ENCODE measurements around the gene XRCC3.

XRCC3 gene

GRCh38 chr14:103715052-103716000 is at the start of gene XRCC3, which contains the start of gene ZFYVE21:
TSS of gene XRCC3 (minus strand) at chr14:103715451. CDS start at chr14:103711087, 4,364 bp downstream.
TSS of gene ZFYVE21 (plus strand) at chr14:103715810. CDS start at chr14:103715842, 32 bp downstream.
- peak; percentile 98 to 100 (median 99) for DNase-seq (ENCODE audit: low read depth in 3 of 3)

- no peak for DNase-seq (ENCODE audit: low read depth in 3 of 3)
Observed at GRCh38 chr14:103763730-103764488, 48.7 kb upstream of the XRCC3 start.

DNA sequence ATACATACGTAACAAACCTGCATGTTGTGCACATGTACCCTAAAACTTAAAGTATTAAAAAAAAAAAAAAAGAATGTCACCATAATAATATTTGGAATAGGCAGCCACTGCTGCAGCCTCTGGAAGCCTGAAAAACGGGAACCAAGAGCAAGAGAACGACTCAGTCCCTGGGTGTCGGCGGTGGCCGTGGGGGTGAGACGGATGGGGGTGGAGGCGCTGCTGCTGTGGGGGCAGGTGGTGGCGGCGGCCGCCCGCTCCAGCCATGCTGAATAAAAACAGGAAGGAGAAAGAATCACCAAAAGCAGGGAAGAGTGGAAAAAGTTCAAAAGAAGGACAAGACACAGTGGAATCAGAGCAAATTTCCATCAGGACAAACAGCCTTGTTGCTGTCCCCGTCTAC is 47.3 kb upstream of the XRCC3 start:
- no peak for DNase-seq (ENCODE audit: low read depth in 3 of 3)

DNA sequence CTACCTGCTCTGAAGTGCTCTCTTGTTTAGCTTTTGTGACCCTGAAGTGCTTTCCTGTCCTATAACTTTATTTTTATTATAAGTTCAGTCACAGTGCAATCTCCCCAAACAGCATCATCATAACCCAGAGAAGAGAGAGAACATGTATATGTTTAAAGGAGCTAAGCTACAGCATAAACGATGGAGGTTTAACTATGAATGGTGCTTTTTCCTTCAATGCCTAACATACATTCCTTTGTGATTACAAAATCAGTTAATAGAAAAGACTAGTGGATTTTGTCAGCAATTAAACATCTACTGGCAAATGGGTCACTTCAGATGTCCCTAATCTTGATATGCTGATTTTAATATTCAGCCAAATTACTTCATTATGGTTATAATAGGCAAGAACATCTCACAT is 46.8 kb upstream of the XRCC3 start:
- DNase-seq (ENCODE audit: low read depth in 3 of 3): no peak

DNA sequence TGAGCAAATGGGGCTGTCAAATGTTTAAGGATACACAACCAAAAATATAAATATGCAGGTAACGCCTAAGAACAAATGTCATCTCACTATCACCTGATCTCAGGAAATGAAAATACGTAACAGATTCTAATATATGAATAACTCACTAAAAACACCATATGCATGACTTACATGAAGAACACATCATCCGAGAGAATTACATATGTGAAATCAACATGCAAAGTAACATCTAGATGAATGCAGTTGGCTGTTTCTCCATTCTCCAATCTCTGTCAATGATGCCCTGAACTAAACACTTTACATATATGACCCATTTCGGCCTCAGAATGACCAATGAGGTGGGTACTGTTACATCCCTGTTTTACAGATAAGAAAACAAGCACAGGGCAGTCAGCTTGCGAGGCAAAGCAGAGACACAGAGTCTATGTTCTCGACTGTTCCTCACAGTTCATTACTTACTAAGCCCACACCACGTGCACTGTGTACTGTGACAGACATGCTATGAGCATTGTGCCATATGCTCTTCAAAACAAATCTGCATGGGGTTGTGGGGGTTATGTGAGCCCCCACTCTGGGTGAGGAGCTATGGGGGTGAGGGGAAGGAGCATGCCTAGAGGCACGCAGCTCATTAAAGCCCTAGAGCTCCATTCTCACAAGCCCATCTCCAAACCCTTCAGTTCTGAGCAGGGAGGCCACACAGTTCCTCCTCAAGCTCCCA is 43.0 kb upstream of the XRCC3 start:
- DNase-seq (ENCODE audit: low read depth in 3 of 3): no peak

DNA sequence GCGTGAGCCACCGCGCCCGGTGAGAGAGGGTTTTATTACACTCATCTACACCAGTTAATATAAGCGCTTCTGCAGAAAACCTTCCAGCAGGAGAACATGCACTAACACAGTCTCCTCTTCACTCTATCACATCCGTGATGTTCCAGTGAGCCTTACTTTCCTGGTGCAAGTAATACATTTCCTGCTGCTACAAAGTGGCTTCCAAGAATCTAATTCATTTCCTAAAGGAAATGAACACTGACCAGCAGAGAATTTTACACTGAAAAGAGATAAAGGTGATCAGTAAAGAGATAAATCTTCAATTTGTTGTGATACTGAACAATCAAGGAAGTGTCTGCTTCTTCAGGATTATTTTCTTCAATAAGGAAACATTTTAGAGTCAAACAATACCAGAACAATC is 39.8 kb upstream of the XRCC3 start:
- no peak for DNase-seq (ENCODE audit: low read depth in 3 of 3)

GRCh38 chr14:103753774-103754173 is 38.5 kb upstream of the XRCC3 start:
- no peak for DNase-seq (ENCODE audit: low read depth in 3 of 3)

GRCh38 chr14:103749860-103750259 is 34.6 kb upstream of the XRCC3 start:
- no peak for DNase-seq (ENCODE audit: low read depth in 3 of 3)

DNA sequence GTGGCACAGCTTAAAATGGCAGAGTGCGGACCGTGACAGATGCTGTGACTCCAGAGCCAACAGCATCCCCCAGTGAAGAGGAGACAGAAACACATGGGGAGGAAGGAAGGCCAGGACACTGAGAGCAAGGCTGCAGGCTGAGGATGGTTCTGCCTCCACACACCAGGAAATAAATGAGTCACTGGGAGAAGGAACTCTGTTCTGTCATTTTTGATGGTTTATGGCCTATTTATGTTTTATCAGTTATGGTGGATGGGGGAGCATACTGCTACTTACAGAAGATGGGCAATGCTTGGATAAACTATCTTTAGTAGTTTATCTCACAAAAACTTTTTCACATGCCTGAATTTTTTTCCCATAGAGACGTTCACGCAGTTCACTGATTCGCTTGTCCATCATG is 34.2 kb upstream of the XRCC3 start:
- no peak for DNase-seq (ENCODE audit: low read depth in 3 of 3)

- peak in 2 of 3 experiments; percentile 5 to 6 for DNase-seq (ENCODE audit: low read depth in 3 of 3)
Observed at GRCh38 chr14:103748534-103748857, 33.2 kb upstream of the XRCC3 start.

DNA sequence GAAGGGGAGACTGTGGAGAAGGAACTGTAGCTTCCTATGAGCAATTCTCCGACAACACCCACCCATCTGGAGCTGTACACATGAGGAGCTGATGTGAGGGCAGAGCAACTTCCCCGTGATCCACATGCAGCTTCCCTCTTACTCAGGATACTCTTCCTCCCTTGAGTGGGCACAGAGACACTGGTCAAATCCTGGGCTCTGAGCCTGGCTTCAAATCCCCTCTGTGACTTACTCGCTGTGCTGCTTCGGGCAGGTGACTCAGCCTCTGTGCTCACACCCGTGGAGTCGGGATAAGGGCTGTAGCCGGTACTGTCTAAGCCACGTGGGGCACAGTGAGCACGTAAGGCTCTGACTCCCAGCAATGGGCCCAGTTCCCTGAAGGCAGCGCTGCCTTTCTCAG is 31.4 kb upstream of the XRCC3 start:
- DNase-seq (ENCODE audit: low read depth in 3 of 3): no peak

DNA sequence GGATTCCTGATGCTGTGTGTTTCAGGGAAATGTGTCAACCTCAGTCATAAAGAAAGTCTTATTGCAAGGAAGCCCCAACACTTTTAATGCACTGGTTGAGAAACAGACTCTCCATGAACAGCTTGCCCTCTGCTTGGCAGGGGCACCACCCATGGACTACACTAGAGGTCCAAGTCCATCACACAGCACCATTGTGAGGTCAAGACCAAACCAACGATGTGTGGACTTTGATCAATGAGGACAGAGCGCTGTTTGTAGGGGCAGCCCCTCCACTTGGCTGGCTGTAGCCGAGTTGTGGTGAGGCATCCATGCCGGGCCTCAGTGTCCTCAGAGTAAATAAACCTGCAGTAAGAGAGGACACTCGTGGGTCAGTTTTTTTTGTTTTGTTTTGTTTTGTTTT is 30.2 kb upstream of the XRCC3 start:
- DNase-seq (ENCODE audit: low read depth in 3 of 3): no peak

GRCh38 chr14:103744621-103745395 is 29.6 kb upstream of the XRCC3 start:
- no peak for DNase-seq (ENCODE audit: low read depth in 3 of 3)

- DNase-seq (ENCODE audit: low read depth in 3 of 3): no peak
Observed at GRCh38 chr14:103743691-103744090, 28.4 kb upstream of the XRCC3 start.

DNA sequence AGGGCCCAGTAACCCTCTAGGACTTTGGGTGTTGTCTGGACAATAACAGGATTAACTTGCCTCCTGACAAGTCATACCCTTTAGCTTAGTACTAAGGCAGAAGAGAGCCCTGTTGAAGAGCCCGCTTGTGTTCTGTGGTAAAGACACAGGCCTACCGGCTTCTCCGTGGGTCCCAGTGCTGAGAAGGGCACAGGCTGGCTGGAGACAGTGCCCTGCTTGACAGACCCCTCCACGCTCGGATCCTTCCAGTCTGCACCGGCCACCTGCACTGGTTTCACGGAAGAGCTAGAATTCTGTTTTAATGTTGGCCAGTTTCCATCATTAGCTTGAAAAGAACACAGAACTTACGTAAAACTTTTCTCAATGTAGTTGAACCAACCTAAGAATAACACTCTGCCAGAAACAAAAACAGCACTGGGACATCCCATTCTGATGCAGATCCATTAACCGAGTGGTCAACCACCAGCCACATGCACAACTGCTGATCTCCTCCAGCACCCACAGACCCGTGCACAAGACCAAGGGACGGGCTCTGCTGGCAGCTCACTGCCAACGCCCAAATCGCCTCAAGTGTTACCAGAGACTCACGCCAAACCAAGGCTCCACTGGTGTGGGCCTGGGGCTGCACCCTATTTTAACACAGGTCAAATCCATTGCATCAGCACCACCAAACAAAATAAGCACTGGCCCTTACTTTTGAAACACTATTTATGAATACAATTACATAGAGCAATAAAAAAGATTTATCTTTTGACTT is 27.4 kb upstream of the XRCC3 start:
- no peak for DNase-seq (ENCODE audit: low read depth in 3 of 3)

GRCh38 chr14:103741876-103742275 is 26.6 kb upstream of the XRCC3 start:
- DNase-seq (ENCODE audit: low read depth in 3 of 3): no peak

DNA sequence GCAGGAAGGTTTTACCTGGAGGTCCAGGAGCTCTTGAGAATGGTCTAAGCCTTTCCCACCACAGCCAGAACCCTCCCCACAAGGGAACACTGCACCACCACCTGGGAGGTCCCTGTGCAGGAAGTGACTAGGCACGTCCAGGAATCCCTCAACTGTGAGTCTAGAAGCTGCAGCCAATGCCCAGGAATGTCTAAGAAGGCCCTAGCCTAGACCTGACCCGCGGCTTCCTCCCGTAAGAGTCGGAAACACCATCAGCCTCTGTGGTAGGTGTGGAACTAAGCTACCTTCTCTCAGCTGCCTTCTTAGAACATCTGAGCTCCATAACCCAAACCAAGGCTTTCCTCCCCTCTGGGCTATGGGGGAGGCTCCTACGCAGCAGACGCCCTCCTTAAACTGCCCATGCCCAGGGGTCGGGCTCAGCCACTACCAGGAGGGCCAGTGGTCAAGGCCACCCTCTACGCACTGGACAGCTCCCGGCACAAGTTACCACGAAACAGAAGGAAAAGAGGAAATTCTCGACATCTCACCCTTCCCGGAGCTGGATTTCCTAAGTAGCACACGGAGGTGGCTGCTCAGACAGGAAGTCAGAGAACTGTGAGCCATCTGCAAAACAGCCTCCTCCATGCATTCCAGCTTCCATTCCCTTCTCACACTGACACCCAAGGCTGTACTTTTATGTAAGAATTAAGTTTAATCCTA is 25.9 kb upstream of the XRCC3 start:
- DNase-seq (ENCODE audit: low read depth in 3 of 3): no peak

DNA sequence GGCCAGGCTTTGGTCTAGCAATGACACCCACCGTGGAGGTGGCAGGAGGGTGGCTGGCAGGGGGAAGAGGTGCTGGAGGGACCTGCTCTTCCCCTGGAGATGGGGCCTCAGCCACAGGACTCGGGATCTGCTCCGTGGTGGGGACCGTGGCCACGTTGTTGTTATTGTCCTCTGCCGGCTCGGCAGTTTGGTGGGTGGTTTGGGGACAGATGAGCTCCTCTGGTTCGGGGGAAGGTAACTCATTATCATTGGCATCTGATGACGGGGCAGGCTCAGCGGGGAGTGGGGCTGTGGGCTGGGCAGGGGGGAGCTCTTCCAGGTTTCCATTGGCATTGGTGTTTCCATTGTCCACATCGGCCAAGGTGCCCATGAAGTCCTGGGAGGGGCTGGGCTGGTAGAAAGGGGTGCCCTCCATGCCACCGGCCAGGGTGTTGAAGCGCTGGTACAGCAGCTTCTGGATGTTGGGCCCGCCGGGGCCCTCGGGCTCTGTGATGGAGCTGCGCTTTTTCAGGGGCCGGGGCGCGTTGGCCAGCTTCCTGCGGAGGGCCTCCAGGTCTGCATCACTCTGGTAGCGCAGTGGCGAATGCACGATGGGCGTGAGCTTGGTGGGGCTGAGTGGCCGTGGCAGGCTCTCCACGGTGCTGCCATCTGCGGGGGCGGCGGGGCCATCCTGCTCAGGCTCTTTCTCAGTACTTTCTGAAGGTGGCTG is 24.7 kb upstream of the XRCC3 start:
- no peak for DNase-seq (ENCODE audit: low read depth in 3 of 3)

GRCh38 chr14:103739466-103739792 is 24.2 kb upstream of the XRCC3 start:
- no peak for DNase-seq (ENCODE audit: low read depth in 3 of 3)
